Renal cortex interstitium (tissue), 15 donors: ENCODE measurements around the gene LCE2B. TPM values are rescaled to one million over a fixed set of nuclear protein-coding genes. Genes with fewer than 3 reads are reported as not detected.
"Not testable (repeated sequence)": the region's sequence is repeated elsewhere in the genome, so short reads cannot be mapped to it uniquely, and the experiment has no call there.

Experiments used
- DNase-seq, 11 donors: peaks; one replicate each; pipeline ENCODE4 v3.0.0-alpha.2; 2013; ENCODE audit warnings: low read depth in 9 of 11, low spot score in 4 of 11; ENCODE audit errors: extremely low read depth in 1 of 11
- long read RNA-seq, 16 experiments: transcript quantifications; one replicate each; lab custom pipeline, GENCODE V29; 2026
- polyA plus RNA-seq, 3 donors: library from polyadenylated mRNA; unstranded; fragments of 120-200 nt; gene quantifications; one replicate each; pipeline ENCODE4 v1.2.1, GENCODE V29; 2013; ENCODE audit not compliant: insufficient read length in 3 of 3

The LCE2B gene
- polyA plus RNA-seq = not detected
- long read RNA-seq, donor 1 = 0 reads
- long read RNA-seq, donor 2 = 0 reads
- long read RNA-seq, donor 3 = 0 reads
- long read RNA-seq, donor 4 = 0 reads
- long read RNA-seq, donor 5 = 0 reads
- long read RNA-seq, donor 6 = 0 reads
- long read RNA-seq, donor 7 = 0 reads
- long read RNA-seq, donor 8 = 0 reads
- long read RNA-seq, donor 9 = 0 reads
- long read RNA-seq, donor 10 = 0 reads
- long read RNA-seq, donor 11 = 0 reads
- long read RNA-seq, donor 12 = 0 reads
- long read RNA-seq, donor 13 = 0 reads
- long read RNA-seq, donor 14 = 0 reads
- long read RNA-seq, donor 15 = 0 reads
- long read RNA-seq, donor 16 = 0 reads

- DNase-seq = not testable (repeated sequence)
These were observed at the start of gene LCE2B for GRCh38 chr1:152685823-152686222. Gene LCE2B, plus strand, starts transcription at chr1:152686123. Its CDS starts 721 bp downstream, at chr1:152686844.

GRCh38 chr1:152640351-152640750 is 45.6 kb upstream of the LCE2B start:
- no peak for DNase-seq

GRCh38 chr1:152643945-152644344 is 42.0 kb upstream of the LCE2B start:
- DNase-seq = no peak

GRCh38 chr1:152645146-152645545 is 40.8 kb upstream of the LCE2B start:
- DNase-seq = no peak

- no peak for DNase-seq
These were observed 39.3 kb upstream of the LCE2B start for GRCh38 chr1:152646656-152647055.

GRCh38 chr1:152654110-152654509 is 31.8 kb upstream of the LCE2B start:
- peak in 9 of 11 donors; percentile 15 to 54 (median 39) for DNase-seq

- no peak for DNase-seq
These were observed 29.5 kb upstream of the LCE2B start for GRCh38 chr1:152656459-152656858.

- DNase-seq = no peak
These were observed 28.2 kb upstream of the LCE2B start for GRCh38 chr1:152657677-152658076.

GRCh38 chr1:152658649-152659048 is 27.3 kb upstream of the LCE2B start:
- peak in 2 of 11 donors; percentile 9 to 28 for DNase-seq

GRCh38 chr1:152663098-152663497 is 22.8 kb upstream of the LCE2B start, which contains the start of gene LCE2D:
Gene LCE2D, plus strand, starts transcription at chr1:152663380. Its CDS starts 726 bp downstream, at chr1:152664106.
- no peak for DNase-seq

- DNase-seq = not testable (repeated sequence)
These were observed 19.8 kb upstream of the LCE2B start for GRCh38 chr1:152666171-152666570.

- DNase-seq = no peak
These were observed 18.3 kb upstream of the LCE2B start for GRCh38 chr1:152667648-152668047.

GRCh38 chr1:152673016-152673415 is 12.9 kb upstream of the LCE2B start:
- DNase-seq = no peak

- DNase-seq = not testable (repeated sequence)
These were observed 10.9 kb upstream of the LCE2B start, which contains the start of gene LCE2C for GRCh38 chr1:152674983-152675382. Gene LCE2C, plus strand, starts transcription at chr1:152675279. Its CDS starts 737 bp downstream, at chr1:152676016.

GRCh38 chr1:152679459-152679858 is 6.5 kb upstream of the LCE2B start:
- no peak for DNase-seq

GRCh38 chr1:152681616-152682015 is 4.3 kb upstream of the LCE2B start:
- DNase-seq = no peak

- no peak for DNase-seq
These were observed 2.1 kb upstream of the LCE2B start for GRCh38 chr1:152683846-152684245.

GRCh38 chr1:152697701-152698600 is 12.0 kb downstream of the LCE2B start, which contains the start of gene LCE2A:
Gene LCE2A, plus strand, starts transcription at chr1:152698345. Its CDS starts 557 bp downstream, at chr1:152698902.
- no peak for DNase-seq

- no peak for DNase-seq
These were observed 13.8 kb downstream of the LCE2B start for GRCh38 chr1:152699746-152700145.

- no peak for DNase-seq
These were observed 21.9 kb downstream of the LCE2B start, which contains the start of gene LCE4A for GRCh38 chr1:152707860-152708259. Gene LCE4A, plus strand, starts transcription at chr1:152708160. Its CDS starts 916 bp downstream, at chr1:152709076.
